VCaP (cell line): ENCODE measurements around the gene EGFR.

Experiments used
- H3K27ac ChIP-seq: fragments of 450-650 bp; 2 replicates; pipeline ENCODE4 v1.5.1; 2017
- TF ChIP-seq, protein P1 (sequence below): fragments of 450-650 bp; conservative IDR thresholded peaks from 2 replicates; pipeline ENCODE4 v1.5.1; 2017; ENCODE audit warnings: mild to moderate bottlenecking, moderate library complexity

The EGFR gene

DNA sequence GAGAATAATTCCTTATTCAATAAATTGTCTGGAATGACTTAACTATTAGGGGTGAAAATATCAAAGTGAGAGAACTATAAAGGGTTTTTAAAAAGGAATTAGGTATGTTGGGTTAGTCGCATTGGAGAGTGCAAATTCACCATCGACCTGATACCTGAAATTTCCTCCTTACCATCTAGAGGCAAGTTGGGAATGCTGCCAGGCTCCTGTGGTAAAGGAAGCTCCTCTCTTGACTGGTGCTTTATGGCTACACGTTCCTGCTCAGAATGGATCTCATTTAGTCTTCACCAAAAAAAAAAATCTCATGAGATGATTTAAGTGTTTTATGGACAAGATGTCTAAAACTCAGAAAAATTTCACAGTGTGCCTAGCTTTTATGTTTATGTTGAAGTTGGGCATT is 129.8 kb downstream of the EGFR start:
- TF ChIP-seq, protein P1, sequence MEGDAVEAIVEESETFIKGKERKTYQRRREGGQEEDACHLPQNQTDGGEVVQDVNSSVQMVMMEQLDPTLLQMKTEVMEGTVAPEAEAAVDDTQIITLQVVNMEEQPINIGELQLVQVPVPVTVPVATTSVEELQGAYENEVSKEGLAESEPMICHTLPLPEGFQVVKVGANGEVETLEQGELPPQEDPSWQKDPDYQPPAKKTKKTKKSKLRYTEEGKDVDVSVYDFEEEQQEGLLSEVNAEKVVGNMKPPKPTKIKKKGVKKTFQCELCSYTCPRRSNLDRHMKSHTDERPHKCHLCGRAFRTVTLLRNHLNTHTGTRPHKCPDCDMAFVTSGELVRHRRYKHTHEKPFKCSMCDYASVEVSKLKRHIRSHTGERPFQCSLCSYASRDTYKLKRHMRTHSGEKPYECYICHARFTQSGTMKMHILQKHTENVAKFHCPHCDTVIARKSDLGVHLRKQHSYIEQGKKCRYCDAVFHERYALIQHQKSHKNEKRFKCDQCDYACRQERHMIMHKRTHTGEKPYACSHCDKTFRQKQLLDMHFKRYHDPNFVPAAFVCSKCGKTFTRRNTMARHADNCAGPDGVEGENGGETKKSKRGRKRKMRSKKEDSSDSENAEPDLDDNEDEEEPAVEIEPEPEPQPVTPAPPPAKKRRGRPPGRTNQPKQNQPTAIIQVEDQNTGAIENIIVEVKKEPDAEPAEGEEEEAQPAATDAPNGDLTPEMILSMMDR: no peak
- H3K27ac ChIP-seq: no peak overlapping the region

DNA sequence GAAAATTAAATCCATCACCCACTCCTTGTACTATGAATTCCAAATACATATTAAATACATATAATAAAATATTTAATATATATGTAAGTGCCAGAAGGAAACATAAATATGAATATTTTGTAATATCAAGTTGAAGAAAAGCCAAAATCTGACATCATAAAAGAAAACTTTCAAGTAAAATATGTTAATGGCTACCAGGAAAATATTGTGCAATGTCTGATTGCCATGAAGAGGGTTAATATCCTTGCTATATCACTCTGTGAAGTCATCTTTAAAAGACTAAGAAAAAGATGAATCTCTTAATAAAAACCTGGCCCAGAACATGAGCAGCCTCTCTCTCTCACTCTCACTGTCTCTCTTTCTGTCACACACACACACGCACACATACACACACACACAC is 130.2 kb downstream of the EGFR start:
- TF ChIP-seq, protein P1: no peak
- no peak overlapping the region for H3K27ac ChIP-seq

DNA sequence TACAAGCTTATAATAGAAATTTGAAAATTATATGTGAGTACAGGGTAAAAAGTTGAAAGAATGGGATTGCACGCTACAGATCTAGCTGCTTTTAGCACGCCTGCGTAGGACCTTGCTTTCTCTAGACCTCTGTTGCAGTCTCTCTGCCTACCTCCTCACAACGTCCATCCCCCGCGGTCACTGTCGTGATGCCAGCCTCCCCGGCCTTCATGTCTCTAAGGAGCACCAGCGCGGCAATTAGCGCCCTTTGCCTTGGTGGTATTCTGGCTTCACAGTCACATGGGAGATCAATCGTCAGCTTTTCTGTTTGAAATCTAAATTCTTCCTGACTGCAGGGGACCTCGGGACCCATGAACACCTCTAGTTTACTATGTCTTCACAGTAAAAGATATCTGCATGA is 131.3 kb downstream of the EGFR start:
- TF ChIP-seq, protein P1: no peak
- no peak overlapping the region for H3K27ac ChIP-seq

DNA sequence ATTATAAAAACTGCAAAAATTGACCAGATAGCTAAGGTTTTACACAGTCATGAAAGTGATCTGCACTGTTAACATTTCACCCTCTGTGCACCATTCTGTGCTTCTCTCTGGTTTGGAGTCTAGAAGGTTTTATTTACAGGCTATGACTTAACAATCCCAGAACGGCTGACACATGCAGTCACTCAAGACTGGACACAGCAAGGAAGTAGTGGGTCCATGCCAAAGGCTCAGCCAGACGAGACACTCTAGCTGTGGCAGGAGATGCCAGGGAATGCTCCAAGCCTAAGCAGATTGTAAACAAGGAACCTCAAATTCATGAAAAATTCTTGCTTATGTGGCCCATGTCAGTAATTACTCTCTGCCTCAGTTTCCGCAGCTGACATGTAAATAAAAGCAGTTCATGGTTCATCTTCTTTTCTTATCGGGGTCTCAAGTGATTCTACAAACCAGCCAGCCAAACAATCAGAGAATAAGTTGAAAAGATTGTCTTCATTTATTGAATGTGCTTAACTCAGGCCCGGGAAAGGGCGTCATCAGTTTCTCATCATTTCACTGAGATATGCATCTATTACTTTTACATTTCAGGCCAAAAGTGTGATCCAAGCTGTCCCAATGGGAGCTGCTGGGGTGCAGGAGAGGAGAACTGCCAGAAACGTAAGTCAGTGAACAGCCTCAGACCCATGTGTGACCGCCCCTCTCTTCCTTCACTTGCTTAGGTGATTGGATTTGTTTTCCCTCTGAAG is 132.1 kb downstream of the EGFR start:
- TF ChIP-seq, protein P1: no peak
- H3K27ac ChIP-seq: no peak overlapping the region

DNA sequence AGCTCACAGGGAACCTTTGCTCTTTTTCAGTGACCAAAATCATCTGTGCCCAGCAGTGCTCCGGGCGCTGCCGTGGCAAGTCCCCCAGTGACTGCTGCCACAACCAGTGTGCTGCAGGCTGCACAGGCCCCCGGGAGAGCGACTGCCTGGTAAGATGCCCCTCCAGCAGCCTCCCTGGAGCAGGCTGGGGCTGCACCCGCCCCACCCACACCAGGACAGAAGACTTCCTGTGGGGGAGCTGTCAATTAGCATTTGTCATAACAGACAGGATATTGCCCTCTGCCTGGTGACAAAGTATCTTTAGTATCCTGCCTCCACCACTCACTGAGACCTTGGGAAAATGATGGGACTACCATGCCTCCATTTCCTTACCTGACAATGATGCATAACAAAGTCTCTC is 133.7 kb downstream of the EGFR start:
- no peak overlapping the region for H3K27ac ChIP-seq
- TF ChIP-seq, protein P1: no peak

DNA sequence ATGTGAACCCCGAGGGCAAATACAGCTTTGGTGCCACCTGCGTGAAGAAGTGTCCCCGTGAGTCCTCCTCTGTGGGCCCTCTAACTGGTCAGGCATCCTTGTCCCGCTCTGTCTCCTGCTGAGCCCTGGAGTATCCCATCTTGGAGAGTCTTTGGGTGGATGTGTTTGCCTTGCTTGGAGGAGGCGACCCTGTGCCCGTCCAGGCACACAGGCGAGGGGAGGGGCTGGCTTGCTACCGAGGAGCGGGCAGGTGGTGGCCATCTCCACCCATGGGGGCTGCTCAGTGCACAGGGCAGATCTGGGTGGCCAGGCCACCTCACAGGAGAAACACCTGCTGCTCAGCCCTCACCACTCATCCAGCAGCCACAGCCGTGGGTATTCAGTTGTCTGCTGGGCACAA is 135.3 kb downstream of the EGFR start:
- H3K27ac ChIP-seq: no peak overlapping the region
- TF ChIP-seq, protein P1: no peak

DNA sequence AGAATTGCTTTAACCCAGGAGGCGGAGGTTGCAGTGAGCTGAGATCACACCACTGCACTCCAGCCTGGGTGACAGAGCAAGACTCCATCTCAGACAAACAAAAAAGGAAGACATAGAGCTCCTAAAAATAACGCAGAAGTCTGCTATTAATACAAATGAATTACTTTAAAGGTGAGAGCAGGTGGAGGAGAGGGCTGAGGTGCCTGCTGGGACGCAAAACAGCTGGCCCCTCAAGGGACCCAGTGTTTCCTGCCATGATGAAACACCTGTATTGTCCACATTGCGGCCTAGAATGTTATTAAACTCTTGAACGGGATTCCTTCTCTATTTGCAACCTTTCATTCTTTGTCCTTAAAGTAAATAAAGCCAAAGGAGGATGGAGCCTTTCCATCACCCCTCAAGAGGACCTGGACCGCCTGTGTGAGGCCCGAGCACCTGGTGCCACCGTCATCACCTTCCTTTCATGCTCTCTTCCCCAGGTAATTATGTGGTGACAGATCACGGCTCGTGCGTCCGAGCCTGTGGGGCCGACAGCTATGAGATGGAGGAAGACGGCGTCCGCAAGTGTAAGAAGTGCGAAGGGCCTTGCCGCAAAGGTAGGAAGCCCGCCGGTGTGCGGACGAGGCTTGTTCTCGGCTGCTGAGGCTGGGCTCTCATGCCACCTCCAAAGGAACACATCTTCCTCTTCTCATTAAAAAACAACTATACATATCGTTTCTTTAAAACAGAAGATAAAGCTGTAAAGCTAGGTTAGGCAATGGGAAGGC is 136.7 kb downstream of the EGFR start:
- H3K27ac ChIP-seq: no peak overlapping the region
- TF ChIP-seq, protein P1: no peak
